ENCODE results near the gene MAP6. TPM values are rescaled to one million over a fixed set of nuclear protein-coding genes. Genes with fewer than 3 reads are reported as not detected.
A peak's percentile ranks its signal among the peaks of the same experiment; 100 is the strongest.

MAP6 gene
- total and polyA plus RNA-seq, 8 donors = 0.58 to 27.2 (median 3.6) TPM

GRCh38 chr11:75568616-75569219 lies 100.1 kb downstream of the MAP6 start:
- no peak overlapping the region for H3K27ac ChIP-seq
- H3K4me3 ChIP-seq = no peak overlapping the region
- TF ChIP-seq POLR2AphosphoS5 (IDR thresholded peaks at IDR 0.05) (no peak), POLR2A (IDR thresholded peaks at IDR 0.05) (no peak), EP300 (IDR thresholded peaks at IDR 0.05) (no peak), CTCF (IDR thresholded peaks at IDR 0.05) (no peak)
- 75 to 90% (median 84%) methylated on average over 14 of the region's 14 CpGs for WGBS, 5 donors
- H3K4me1 ChIP-seq = peaks cover 21 to 79% (median 51%) of the 10 kb centered on the region in 4 donors
- H3K27me3 ChIP-seq = no peaks in the 10 kb centered on the region
- intact Hi-C loops (cut with DNase I; ENCODE audit: low total_unique reads) = no loop called here
- H3K9me3 ChIP-seq = no peaks in the 10 kb centered on the region
- DNase-seq = no peak
- H3K36me3 ChIP-seq = peaks cover 72 to 83% (median 77%) of the 10 kb centered on the region in 4 donors

- WGBS, 5 donors = 86 to 96% (median 95%) methylated on average over 6 of the region's 6 CpGs
- intact Hi-C loops (cut with DNase I; ENCODE audit: low total_unique reads) = no loop called here
- no peak for DNase-seq
- TF ChIP-seq POLR2A (IDR thresholded peaks at IDR 0.05) (no peak), POLR2AphosphoS5 (IDR thresholded peaks at IDR 0.05) (no peak), CTCF (IDR thresholded peaks at IDR 0.05) (no peak), EP300 (IDR thresholded peaks at IDR 0.05) (no peak)
- Histone ChIP-seq H3K4me1 (peaks cover 28 to 87% (median 56%) of the 10 kb centered on the region in 4 donors), H3K36me3 (peaks cover 66 to 75% (median 70%) of the 10 kb centered on the region in 4 donors), H3K9me3 (no peaks in the 10 kb centered on the region), H3K4me3 (no peak overlapping the region), H3K27me3 (no peaks in the 10 kb centered on the region), H3K27ac (peak overlapping the region in 1 of 5 donors; percentile 26)
Observed at GRCh38 chr11:75567971-75568370, 100.9 kb downstream of the MAP6 start.

- Histone ChIP-seq H3K4me3 (no peak overlapping the region), H3K4me1 (peaks cover 28 to 86% (median 57%) of the 10 kb centered on the region in 4 donors), H3K27me3 (no peaks in the 10 kb centered on the region), H3K27ac (peak overlapping the region in 1 of 5 donors; percentile 99), H3K9me3 (no peaks in the 10 kb centered on the region), H3K36me3 (peaks cover 55 to 64% (median 59%) of the 10 kb centered on the region in 4 donors)
- TF ChIP-seq CTCF (IDR thresholded peaks at IDR 0.05) = no peak
- no peak for TF ChIP-seq POLR2AphosphoS5 (IDR thresholded peaks at IDR 0.05)
- no peak for TF ChIP-seq EP300 (IDR thresholded peaks at IDR 0.05)
- no peak for TF ChIP-seq POLR2A (IDR thresholded peaks at IDR 0.05)
- intact Hi-C loops (cut with DNase I; ENCODE audit: low total_unique reads) = no loop called here
- no peak for DNase-seq
- 90 to 94% (median 92%) methylated on average over 34 of the region's 34 CpGs for WGBS, 5 donors
Observed at GRCh38 chr11:75566763-75567279, 102.0 kb downstream of the MAP6 start.

GRCh38 chr11:75565916-75566762 lies 102.7 kb downstream of the MAP6 start:
- TF ChIP-seq EP300 (IDR thresholded peaks at IDR 0.05) = no peak
- no peak for TF ChIP-seq POLR2A (IDR thresholded peaks at IDR 0.05)
- no peak for TF ChIP-seq CTCF (IDR thresholded peaks at IDR 0.05)
- no peak for TF ChIP-seq POLR2AphosphoS5 (IDR thresholded peaks at IDR 0.05)
- H3K9me3 ChIP-seq = no peaks in the 10 kb centered on the region
- peak overlapping the region; percentile 40 to 99 (median 99) for H3K27ac ChIP-seq
- H3K36me3 ChIP-seq = peaks cover 49 to 57% (median 52%) of the 10 kb centered on the region in 4 donors
- no peaks in the 10 kb centered on the region for H3K27me3 ChIP-seq
- H3K4me1 ChIP-seq = peaks cover 35 to 86% (median 64%) of the 10 kb centered on the region in 4 donors
- intact Hi-C loops (cut with DNase I; ENCODE audit: low total_unique reads) = no loop called here
- 80 to 88% (median 85%) methylated on average over 24 to 43 of the region's 43 CpGs for WGBS, 5 donors
- H3K4me3 ChIP-seq = peak overlapping the region in 1 of 4 donors; percentile 65
- DNase-seq = no peak
